HEK293 (cell line): Measurements from ENCODE around the gene TERC.

Experiments
- IKZF3 ChIP-seq: fragments of 450-650 bp; IDR thresholded peaks from 2 replicates; pipeline ENCODE4 v1.5.0; 2018; ENCODE audit warnings: missing biosample characterization, mild to moderate bottlenecking, missing genetic modification characterization, moderate library complexity
- ZNF10 ChIP-seq: fragments of 450-650 bp; formaldehyde crosslinking; IDR thresholded peaks from 2 replicates; pipeline ENCODE4 v1.5.1; 2017; ENCODE audit warnings: missing biosample characterization, missing genetic modification characterization
- TF ChIP-seq, protein P1 (sequence below): fragments of 450-650 bp; formaldehyde crosslinking; IDR thresholded peaks from 2 replicates; pipeline ENCODE4 v1.5.1; 2016; ENCODE audit warnings: missing biosample characterization, missing genetic modification characterization

DNA sequence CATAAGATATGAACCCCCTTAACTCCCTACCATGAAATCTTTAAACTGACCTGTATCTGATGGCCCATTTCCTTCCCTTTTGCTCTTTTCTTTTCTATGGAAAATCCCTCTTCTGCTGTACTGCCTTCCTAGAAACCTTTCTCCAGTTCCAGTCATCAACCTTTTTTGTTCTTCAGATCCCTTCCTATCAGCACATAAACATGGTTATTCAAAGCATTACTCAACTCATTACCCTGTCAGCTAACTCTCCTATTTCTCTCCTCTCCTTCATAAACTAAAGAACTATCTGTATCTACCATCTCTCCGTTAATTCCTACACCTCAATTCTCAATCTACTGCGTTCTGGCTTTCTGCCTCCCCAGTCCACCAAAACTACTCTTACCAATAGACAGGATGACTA is 13.0 kb downstream of the TERC start:
- no peak for TF ChIP-seq ZNF10
- TF ChIP-seq IKZF3 (tag by site-specific recombination), result no peak
- TF ChIP-seq, protein P1, sequence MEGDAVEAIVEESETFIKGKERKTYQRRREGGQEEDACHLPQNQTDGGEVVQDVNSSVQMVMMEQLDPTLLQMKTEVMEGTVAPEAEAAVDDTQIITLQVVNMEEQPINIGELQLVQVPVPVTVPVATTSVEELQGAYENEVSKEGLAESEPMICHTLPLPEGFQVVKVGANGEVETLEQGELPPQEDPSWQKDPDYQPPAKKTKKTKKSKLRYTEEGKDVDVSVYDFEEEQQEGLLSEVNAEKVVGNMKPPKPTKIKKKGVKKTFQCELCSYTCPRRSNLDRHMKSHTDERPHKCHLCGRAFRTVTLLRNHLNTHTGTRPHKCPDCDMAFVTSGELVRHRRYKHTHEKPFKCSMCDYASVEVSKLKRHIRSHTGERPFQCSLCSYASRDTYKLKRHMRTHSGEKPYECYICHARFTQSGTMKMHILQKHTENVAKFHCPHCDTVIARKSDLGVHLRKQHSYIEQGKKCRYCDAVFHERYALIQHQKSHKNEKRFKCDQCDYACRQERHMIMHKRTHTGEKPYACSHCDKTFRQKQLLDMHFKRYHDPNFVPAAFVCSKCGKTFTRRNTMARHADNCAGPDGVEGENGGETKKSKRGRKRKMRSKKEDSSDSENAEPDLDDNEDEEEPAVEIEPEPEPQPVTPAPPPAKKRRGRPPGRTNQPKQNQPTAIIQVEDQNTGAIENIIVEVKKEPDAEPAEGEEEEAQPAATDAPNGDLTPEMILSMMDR (tag by site-specific recombination), result no peak
